Hippocampal formation (tissue), 2 donors: ENCODE measurements around the gene KAZN.

ENCODE experiments used
- DNase-seq, 2 donors: peaks; one replicate each; lab custom pipeline; 2025; lab: John Stamatoyannopoulos, UW

The KAZN gene

DNA sequence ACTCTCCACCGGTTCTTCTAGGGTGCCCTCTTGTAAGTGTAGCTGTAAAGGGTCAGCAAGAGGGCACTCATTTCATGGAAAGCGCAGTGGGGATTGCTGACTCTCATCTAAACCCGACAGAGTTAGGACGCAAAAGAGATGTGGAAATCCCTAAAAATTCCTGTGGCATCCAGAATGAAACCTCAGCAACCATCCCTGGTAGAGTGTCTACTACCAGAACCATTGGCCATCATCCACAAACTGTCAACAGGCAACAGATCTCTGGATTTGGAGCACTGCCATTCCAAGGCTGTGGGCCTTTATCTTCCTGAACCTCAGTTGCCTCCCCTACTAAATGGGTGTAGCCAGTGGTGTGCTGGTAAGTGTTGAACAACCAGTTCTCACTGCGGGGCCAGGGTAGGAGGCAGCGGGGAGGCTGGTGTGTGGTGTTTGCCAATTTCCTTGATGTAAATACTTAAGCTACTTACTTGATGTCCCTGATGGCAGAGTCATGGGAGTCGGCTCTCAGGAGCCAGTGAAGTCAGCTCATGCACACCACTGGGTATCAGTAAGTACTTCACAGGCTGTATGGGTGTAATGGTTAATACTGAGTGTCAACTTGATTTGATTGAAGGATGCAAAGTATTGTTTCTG, 195.8 kb downstream of the KAZN start:
- DNase-seq, result no peak

DNA sequence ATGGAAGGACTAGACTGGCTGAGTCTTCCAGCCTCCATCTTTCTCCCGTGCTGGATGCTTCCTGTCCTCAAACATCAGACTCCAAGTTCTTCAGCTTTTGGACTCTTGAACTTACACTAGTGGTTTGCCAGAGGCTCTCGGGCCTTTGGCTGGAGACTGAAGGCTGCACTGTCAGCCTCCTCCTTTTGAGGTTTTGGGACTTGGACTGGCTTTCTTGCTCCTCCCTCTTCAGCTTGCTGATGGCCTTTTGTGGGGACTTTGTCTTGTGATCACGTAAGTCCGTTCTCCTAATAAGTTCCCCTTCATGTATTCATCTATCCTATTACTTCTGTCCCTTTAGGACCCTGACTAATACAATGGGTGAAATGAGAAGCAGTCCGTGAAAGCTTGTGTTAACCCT, 196.4 kb downstream of the KAZN start:
- no peak for DNase-seq

DNA sequence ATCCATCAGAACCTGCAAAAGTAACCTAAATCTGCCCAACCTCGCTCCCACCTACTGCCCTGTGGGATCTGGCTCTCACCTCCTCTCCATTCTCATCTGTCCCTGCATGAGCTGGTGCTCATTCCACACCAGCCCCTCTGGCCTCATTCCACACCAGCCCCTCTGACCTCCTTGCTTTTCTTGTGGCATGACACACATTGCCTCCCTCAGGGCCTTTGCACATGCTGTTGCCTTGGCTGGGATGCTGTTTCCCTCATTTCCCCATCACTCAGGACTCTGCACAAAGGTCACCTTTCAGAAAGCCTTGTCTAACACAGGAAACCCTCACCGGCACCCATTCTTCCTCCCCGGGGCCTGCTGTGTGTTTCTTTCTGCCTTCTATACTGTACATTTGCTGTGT, 197.1 kb downstream of the KAZN start:
- no peak for DNase-seq

DNA sequence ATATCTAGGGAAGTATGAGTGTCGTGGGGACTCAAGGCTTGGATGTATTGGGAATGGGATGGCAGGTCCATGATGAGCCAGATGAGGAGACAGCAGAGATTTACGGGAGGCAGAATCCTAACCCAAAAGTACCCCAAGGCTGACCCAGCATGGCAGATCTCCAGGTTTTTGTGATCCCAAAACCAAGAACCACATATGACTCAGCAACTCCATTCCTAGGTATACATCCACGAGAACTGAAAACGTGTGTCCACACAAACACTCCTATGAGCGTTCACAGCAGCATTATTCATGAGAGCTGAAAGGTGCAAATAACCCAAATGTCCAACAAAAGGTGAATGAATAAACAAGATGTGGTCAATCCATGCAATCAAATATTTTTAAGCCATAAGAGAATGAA, 201.5 kb downstream of the KAZN start:
- no peak for DNase-seq

DNA sequence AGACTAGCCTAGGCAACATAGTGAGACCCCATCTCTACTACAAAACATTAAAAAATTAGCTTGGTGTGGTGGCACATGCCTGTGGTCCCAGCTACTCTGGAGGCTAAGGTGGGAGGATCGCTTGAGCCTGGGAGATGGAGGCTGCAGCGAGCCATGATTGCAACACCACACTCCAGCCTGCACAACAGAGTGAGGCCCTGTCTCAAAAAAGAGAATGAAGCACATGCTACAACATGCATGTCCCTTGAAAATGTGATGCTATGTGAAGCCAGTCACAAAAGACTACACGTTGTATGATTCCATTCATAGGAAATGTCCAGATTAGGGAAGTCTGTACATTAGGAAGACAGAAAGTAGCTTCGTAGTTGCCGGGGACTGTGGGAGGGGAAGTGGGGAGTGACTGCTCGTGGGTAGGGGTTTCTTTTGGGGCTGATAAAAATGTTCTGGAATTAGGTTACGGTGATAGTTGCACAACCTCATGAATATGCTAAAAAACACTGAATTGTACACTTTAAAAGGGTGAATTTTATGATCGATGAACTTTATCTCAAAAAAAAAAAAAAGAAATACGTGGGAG, 202.1 kb downstream of the KAZN start:
- no peak for DNase-seq

DNA sequence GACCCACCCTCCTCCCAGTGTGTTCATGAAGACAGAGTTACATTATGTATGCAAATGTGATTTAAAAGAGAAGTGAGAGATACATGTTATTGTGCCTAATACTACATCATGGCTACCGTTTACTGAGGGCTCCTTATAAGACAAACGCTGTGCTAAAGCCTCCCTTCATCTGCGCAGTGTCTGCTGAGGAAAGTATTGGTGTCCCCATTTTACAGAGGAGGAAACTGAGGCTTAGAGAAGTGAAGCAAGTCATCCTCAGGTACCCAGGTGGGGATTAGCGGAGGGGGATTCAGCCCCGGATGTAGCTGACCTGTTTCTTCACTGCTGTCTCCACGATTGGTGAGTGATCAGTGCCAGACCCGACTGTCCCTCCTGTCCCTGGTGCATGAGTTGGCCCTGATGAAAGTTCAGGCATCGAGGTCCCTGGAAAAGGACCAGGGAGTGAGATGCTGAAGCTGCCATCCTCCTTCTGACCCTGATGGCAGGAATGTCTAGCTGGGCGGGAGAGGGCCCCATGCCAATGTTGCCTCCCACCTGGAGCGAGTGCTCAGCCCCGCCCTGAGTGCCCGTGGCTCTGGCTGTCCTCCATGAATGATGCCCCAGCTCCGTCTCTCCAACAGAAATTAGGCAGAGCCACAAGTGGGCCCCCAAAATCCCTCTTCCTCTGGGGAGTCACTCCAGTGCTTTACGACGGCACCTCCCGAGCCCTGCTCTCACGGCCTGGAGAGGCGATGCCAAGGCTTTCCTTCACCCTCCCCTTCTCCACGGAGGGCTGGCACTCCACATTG, 204.7 kb downstream of the KAZN start:
- no peak for DNase-seq

DNA sequence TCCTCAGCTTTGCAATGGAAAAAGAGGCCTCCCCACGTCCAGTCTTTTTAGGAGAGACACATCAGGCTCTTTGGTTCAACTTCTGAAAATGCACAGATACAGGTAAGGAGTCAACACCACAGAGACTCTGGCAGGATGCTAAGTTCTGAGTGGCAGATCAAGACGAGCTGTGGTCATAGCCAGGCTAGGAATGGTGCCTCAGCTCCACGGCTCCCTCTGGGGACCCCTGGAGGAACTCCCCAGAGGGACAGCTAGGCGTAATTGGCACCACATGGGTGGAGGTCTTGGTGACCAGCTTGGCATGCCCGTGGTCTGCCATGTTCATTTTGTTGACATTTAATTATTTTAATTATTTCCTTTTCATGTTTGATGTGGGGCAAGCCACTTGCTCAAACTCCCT, 206.1 kb downstream of the KAZN start:
- no peak for DNase-seq

DNA sequence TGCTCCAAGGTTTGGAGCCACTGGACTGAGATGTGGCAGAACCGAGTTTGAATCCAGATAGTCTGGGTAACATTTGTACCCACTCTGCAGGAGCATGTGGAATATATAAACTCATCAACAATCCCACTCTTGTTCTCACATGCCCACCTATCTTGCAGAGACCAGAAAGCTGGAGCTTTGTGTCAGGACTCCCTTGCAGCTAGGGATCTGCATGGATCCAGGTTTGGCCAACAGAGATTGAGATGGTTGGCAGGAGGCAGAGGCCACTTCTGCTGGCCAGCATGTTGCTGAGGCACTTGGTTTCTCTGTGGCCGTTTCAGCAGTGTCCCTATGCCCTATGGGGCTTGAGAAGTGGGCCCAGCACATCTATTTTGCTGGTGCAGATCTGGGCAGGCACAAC, 208.3 kb downstream of the KAZN start:
- no peak for DNase-seq

DNA sequence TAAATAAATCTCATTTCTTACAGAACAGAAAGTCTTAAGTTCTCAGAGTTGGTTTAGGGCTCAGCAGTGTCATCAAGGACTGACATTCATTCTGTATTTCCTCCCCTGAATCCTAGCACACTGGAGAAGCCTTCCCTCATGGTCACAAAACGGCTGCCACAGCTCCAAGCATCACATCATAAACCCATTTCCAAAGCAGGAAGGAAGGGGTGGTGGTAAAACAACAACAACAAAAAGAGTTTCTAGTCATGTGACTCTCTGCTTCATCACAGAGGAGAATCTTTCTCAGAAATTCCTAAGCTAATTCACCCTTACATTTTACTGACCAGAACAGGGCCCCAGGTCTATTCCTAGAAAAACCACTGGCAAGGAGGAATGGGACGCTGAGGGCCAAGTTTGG, 210.3 kb downstream of the KAZN start:
- no peak for DNase-seq

DNA sequence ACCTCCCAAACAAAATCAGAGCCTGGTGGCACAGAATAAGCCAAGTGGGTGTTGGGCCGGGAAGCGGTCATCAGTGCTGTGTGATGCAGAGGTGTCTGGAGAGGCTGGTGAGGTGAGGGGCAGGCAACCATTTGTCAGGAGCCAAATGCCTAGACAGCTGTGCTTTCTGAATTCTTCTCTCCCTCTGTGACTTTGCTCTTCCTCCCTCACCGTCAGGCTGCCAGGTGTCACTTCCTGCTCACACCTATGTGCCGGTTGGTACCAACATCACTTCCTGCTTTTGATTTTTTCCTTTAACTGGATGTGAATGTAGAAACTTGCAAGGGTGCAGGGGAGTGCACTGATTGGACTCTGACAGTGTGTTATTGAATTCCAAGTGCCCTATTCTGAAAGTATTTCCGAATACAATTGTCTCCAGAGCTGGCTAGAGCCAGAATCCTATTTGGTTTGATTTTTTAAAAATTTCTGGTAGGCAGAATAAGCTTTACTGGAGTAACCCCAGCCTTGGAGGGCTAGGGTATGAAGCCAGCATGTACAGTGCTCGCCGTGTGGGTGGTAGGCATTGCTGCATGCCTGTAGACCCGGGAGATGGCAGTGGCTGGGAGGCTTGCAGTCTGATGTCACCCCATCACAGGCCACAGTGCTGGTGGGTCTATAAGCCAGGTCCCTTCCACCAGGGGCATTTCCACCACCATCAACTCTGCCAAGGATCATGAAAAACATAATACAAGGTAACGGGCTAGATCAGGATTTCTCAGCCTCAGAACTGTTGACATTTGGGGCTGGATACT, 210.9 kb downstream of the KAZN start:
- DNase-seq, result no peak

DNA sequence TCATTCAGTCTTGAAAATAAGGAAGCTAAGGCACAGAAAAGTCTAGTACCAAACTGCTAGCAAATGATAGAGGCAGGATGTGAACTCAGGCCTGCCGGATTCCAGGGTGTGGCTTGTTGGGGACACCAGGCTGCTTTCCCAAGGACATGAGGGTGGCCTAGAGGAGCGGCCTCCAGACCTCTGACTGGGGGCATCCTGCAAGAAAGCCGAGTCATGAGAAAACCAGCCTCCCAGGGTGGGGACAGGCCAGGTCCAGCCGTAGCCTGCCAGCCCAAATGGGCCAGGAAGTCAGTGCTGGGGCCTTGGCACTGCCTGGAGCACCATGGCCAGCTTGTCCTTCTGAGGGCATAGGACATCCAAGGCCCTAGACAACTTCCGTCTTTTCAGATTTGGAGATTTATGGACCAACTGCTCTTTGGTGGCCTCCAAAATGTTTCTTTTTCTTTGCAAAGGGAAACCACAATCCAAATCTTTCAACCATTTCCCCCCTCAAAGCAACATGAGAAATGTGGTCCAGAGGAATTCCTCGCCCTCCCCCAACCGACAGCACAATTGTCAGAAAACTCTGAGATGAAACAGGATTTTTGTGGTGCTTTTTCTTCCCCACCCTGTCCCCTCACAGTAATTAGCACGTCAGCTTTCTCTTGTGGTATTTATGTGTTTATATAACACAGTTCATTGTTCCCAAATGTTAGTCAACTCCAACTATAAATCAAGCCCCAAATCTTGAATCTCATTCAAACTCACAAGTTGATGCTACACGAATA, 212.3 kb downstream of the KAZN start:
- DNase-seq, result no peak

DNA sequence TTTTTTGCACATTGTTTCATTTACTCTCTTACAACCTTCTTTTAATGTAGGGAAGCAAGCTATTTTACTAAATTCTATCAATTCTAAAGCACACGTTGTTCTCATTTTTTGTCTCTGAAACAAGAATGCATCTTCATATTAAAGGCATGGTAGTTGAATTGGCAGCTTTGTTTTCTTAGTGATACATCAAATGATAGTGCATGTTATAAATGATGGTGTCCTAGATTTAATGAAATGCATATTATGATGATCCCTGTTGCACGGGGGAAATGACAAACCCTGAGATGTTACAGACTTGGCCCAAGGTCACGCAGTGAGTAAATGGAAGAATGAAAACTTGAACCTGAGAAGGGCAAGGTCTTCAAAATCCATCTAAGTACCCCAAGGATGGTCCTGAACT, 213.1 kb downstream of the KAZN start:
- DNase-seq, result no peak

DNA sequence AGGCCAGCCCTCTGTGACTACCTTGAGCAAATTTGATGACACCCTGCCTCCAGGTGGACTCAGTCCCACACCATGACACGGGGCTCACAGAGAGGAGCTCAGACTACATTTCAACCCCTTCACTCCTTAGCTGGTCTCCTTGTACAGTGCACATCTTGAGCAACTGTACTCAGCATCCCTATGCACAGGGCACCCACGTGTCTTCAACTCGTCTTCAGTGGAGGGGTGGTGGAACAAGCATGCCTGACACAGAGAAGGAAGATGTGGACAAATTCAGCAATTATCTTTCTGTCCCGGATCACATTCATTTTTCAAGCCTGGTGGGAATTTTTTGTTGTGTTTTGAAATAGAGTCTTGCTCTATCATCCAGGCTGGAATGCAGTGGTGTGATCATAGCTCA, 213.7 kb downstream of the KAZN start:
- no peak for DNase-seq

DNA sequence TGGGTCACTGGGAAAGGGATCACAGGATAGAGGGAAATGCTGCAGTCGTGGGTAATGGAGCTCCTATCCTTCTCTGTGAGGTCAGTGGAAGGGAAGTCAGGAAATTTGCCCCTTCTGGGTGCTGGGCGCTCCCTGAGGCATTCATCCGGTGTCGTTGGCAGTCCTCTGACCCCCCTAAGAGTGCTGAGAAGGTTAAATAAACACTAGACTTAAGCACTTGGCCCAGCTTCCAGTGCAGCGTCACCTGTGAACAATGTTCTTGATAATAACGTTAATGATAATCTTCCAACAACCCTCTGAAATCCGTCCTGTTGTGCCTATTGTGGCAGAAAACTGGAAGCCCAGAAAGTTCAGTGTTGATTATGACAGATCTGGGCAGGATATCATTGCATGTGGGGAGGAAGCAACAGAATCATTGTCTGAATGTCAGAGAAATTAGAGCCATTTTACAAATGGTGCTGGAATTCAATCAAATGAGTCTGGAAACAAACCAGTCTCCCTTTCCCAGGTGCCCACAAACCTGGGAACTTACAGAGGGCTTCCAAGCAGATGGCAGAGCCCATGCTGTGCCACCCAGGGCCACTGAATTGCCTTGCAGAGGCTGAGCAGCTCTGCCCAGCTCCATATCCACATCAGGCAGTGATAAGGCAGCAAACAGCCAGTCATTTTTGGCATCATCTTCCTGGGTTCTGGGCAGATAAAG, 216.8 kb downstream of the KAZN start:
- no peak for DNase-seq

DNA sequence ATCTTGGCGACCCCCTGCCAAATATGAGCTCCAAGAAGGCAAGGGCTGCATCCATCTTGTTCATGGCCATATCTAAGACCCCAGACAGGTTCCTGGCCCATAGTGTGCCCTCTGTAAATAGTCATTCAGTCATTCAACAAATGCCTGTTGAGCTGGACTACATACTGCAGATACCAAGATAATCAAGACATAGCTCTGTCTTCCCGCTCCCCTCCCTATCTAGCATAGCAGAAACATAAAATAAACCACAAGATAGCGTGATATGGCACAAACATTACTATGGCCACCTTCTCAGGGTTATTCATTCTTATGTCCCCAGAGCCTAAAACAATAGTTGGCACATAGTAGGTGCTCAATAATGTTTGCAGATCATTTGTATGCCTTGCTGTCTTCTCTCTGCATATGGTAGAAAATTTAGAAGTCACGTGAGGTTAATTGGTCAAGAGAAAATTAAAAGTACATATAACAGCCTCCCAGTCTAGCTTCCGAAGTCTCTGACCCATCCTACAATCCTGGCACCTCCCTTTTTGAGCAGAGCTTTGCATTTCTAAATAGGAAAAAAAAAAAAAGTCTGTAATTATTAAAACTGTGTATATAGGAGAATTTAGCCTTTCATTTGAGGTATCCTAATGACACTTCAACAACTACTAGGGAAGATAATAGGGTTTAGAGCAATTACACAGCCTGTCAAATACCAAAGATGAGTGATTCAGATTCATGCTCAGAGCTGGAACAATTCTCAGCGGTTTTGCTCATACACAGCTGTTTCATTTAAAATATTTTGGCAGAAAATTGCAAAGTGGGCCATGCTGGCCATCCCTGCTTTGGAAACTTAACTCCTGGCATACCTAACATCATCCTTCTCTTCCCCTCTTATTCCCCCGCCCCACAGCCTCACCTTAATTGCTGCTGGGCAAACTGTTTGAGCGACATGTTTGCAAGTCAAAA, 219.0 kb downstream of the KAZN start:
- DNase-seq, result no peak

DNA sequence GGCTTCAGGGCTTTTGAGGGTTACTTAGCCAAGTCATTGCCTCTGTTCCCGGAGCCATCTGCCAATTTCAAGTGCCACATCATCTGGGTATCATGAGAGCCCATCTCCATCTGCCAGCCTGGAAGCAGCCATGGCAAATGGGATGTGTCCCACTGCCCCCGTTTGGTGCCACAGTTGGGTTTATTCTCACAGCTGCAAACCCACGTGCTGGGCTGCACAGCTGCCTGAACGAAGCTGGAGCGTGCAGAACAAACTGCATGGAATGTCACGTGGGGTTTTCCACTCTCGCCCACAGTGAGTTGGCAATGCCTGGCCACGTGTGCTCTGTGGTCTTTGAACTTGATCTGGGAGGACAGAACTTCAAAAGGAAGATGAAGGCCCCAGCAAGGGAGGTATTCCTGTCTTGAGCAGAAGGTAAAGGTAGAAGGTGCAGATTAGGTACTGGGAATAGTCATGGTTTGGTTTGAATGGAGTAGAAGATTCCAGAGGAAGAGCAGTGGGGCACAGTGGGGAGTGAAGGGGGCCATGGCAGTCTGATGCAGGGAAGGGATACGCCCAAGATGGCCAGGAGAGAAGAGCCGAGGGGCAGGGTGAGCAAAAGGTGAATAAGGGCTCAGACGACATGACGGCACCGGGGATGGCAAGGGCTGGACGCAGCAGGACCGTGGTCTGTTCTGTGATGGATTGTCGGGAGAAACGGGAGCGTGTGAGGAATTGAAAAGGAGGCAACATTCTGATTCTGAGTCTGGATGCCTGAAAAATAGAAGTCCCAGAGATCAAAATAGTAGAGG, 222.0 kb downstream of the KAZN start:
- DNase-seq, result no peak

DNA sequence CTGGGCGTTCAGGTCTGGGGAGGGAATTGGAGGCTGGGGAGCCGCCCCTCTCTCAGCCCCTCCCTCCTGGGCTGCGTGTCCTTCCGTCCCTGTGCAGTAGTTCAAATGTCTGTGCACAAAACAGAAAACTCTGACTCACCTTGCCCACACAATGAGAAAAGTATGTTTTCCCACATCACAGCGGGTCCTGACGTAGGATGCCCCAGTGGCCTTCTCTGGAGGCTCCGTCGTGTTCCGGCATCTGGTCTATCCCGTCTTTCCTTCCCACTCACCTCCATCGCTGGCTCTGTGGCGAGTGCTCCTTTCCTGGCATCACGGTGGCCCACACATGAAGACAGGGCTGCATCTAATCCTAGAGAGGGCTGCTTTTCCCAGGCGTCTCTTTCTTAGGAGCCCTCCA, 224.0 kb downstream of the KAZN start:
- no peak for DNase-seq

DNA sequence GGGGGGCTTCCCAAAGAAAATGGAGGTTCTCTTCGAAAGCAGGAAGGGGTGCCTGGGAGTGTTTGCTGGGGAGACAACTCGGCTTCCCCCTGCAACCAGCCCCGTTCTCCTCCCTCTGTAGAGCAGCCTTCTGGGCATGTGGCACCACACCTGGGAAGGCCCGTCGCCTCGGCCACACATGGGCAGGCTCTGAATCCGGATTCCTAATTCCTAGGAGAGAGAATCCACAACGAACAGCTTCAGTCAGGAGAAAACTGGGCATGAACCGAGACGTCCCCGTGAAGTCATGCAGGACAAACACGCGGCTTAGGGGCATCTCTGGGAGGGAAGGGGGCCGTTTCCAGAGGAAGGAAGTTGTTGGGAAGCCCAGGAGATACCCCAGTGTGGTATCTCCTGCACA, 224.5 kb downstream of the KAZN start:
- no peak for DNase-seq

DNA sequence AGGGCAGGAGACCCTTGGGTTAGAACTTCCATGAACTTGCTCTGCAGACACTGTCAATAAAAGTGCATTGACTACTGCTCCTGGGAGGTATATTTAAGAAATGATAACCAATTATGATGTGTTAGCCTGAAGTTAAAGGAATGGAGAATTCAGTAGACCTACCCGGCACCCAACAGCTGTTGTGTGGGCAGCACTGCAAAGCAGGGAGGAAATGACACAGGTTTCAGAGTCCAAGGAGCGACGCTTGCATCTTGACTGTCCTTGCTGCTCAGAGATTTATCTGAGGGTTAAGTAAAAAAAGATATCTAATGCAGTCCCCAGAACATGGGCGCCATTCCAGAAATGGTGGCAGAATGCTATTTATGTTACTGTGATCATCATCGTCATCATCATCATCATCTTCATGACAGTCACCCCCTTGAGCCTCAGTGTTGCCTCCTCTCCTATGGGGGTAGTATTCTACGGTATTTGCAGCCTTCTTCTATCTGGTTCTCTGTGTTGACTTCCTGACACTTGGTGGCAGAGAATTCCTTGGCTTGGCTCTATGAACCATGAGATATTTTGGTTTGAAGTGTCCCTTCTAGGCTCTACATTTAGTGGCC, 225.9 kb downstream of the KAZN start:
- DNase-seq, result no peak
